ENCODE measurements around the gene CPN2.
A peak's percentile ranks its signal among the peaks of the same experiment; 100 is the strongest.

Gene CPN2

GRCh38 chr3:194333981-194334320 is 17.2 kb downstream of the CPN2 start:
- ATAC-seq (no peak), DNase-seq (no peak)
- H3K27ac Mint-ChIP-seq = no peak overlapping the region
- H3K4me1 Mint-ChIP-seq = peaks cover 4% of the 10 kb centered on the region
- H3K36me3 Mint-ChIP-seq (ENCODE audit: low read depth) = peaks cover 2% of the 10 kb centered on the region
- peak overlapping the region; percentile 65 for H3K4me3 Mint-ChIP-seq
- peaks cover 37% of the 10 kb centered on the region for H3K27me3 Mint-ChIP-seq
- no peaks in the 10 kb centered on the region for H3K9me3 Mint-ChIP-seq

- DNase-seq (peak; percentile 92), ATAC-seq (peak; percentile 92)
- Mint-ChIP-seq H3K27ac (no peak overlapping the region), H3K4me3 (peak overlapping the region; percentile 65), H3K4me1 (peaks cover 4% of the 10 kb centered on the region), H3K27me3 (peaks cover 37% of the 10 kb centered on the region), H3K9me3 (no peaks in the 10 kb centered on the region), H3K36me3 (ENCODE audit: low read depth) (peaks cover 2% of the 10 kb centered on the region)
Measured at GRCh38 chr3:194333212-194333980, 17.7 kb downstream of the CPN2 start.

DNA sequence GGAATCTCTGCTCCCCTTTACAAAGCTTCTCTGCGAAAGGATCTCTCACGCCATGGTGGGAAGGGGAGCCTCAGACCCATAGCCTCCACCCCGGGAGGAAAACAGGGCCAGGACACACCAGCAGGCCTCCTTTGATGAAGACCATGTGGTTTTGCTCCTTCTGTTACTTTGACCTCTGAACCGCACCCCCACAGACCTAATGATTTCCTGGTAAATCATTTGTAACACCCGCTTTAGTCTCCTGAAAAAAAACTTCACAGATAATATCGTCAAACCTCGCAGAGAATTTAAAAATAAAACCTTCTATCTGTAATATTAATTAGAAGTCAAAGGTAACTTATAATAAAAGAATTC is 18.3 kb downstream of the CPN2 start:
- H3K36me3 Mint-ChIP-seq (ENCODE audit: low read depth) = peaks cover 2% of the 10 kb centered on the region
- peaks cover 4% of the 10 kb centered on the region for H3K4me1 Mint-ChIP-seq
- peak overlapping the region; percentile 28 for H3K4me3 Mint-ChIP-seq
- peaks cover 37% of the 10 kb centered on the region for H3K27me3 Mint-ChIP-seq
- ATAC-seq (no peak), DNase-seq (no peak)
- H3K27ac Mint-ChIP-seq = no peak overlapping the region
- no peaks in the 10 kb centered on the region for H3K9me3 Mint-ChIP-seq

DNA sequence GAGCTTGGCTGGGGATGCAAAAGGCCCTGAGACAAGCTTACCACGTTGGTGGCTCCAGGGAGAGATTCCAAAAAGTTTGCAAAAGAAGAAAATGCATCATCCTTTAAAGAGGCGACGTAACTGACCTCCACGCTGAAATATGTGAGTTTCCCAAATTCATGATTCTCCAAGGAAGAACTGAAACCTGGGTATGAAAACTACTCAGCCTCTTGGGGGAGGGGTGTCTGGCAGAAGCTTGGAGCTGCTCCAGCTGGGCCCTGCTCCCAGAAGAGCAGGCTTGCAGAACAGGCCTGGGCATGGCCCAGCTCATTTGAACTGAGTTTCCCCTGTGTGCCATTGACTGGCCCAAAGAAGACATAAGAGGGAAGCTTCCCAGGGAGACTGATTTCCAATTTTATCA is 20.5 kb downstream of the CPN2 start:
- H3K4me3 Mint-ChIP-seq = no peak overlapping the region
- no peaks in the 10 kb centered on the region for H3K9me3 Mint-ChIP-seq
- no peak for DNase-seq
- no peak for ATAC-seq
- H3K4me1 Mint-ChIP-seq = peaks cover 4% of the 10 kb centered on the region
- H3K27me3 Mint-ChIP-seq = peaks cover 29% of the 10 kb centered on the region
- peaks cover 2% of the 10 kb centered on the region for H3K36me3 Mint-ChIP-seq (ENCODE audit: low read depth)
- H3K27ac Mint-ChIP-seq = no peak overlapping the region

- Mint-ChIP-seq H3K36me3 (ENCODE audit: low read depth) (peaks cover 2% of the 10 kb centered on the region), H3K9me3 (no peaks in the 10 kb centered on the region), H3K4me1 (peaks cover 4% of the 10 kb centered on the region), H3K27ac (no peak overlapping the region), H3K27me3 (peaks cover 29% of the 10 kb centered on the region), H3K4me3 (no peak overlapping the region)
- DNase-seq (no peak), ATAC-seq (no peak)
Measured at GRCh38 chr3:194330160-194330559, 21.0 kb downstream of the CPN2 start.

GRCh38 chr3:194329583-194329965 is 21.6 kb downstream of the CPN2 start:
- H3K9me3 Mint-ChIP-seq = no peaks in the 10 kb centered on the region
- no peak overlapping the region for H3K4me3 Mint-ChIP-seq
- peaks cover 29% of the 10 kb centered on the region for H3K27me3 Mint-ChIP-seq
- ATAC-seq (no peak), DNase-seq (no peak)
- peaks cover 2% of the 10 kb centered on the region for H3K36me3 Mint-ChIP-seq (ENCODE audit: low read depth)
- H3K27ac Mint-ChIP-seq = no peak overlapping the region
- H3K4me1 Mint-ChIP-seq = peaks cover 4% of the 10 kb centered on the region

DNA sequence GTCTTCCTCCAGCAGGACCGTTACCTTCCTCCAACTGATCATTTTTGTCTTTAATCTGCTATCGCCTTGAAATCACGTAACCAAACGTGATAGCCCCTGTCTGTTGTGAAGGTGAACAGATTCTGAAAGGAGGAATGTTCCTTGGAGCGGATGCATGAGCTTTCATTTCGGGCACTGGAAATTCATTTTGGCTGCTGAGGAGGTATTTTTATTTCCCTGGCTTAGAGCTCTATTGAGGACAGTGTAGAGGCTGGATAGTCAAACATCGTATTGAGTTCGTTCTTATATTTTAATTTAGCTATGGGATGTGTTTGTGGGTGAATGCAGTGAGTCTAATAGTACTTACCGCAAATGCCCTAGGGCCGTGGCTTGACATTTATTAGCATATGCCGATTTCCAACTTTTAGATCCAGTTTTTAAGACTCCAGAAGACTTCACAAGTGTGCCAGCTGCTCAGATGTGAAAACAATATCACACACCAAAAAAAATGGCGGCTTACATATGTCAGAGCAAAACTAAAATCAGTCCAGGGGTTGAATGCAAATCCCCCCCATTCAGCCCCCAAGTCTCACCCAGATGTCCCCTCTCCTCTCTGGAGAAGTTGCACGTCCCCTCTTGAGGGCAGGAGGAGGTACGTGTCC is 22.1 kb downstream of the CPN2 start:
- H3K36me3 Mint-ChIP-seq (ENCODE audit: low read depth) = peaks cover 2% of the 10 kb centered on the region
- H3K9me3 Mint-ChIP-seq = no peaks in the 10 kb centered on the region
- H3K4me1 Mint-ChIP-seq = peaks cover 4% of the 10 kb centered on the region
- no peak overlapping the region for H3K4me3 Mint-ChIP-seq
- H3K27ac Mint-ChIP-seq = no peak overlapping the region
- DNase-seq (no peak), ATAC-seq (no peak)
- peaks cover 29% of the 10 kb centered on the region for H3K27me3 Mint-ChIP-seq

DNA sequence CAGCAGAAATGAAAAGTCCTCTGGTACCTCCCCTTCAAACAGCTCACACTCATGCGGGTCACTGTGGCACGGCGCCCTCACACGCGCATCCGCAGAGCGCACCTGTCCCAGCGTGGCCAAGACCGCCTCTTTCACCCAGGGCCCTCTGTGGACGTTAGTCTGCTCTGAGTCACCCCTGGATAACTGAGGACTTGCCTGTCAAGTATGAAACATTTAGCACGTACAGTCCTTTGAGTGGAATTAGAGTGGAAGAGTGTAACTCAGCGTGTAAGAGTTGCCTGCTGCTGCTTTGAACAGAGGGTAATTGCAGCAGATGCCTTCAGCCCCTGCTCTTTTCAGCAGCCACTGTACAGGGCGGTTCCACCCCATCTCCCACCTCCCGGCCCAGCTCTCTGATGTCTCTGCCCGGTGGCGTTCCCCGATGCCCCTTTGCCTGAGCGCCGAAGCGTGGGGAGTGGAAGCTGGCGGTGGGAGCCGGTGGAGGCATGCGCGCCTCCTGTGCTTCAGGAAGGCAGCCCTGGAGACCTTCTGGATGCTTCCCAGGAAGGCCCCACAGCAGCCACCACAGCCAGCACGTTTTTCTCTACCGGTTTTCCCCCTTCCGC is 23.0 kb downstream of the CPN2 start:
- Mint-ChIP-seq H3K36me3 (ENCODE audit: low read depth) (peaks cover 2% of the 10 kb centered on the region), H3K27ac (no peak overlapping the region), H3K9me3 (no peaks in the 10 kb centered on the region), H3K4me1 (peaks cover 3% of the 10 kb centered on the region), H3K4me3 (no peak overlapping the region), H3K27me3 (peaks cover 25% of the 10 kb centered on the region)
- no peak for DNase-seq
- peak; percentile 25 for ATAC-seq

DNA sequence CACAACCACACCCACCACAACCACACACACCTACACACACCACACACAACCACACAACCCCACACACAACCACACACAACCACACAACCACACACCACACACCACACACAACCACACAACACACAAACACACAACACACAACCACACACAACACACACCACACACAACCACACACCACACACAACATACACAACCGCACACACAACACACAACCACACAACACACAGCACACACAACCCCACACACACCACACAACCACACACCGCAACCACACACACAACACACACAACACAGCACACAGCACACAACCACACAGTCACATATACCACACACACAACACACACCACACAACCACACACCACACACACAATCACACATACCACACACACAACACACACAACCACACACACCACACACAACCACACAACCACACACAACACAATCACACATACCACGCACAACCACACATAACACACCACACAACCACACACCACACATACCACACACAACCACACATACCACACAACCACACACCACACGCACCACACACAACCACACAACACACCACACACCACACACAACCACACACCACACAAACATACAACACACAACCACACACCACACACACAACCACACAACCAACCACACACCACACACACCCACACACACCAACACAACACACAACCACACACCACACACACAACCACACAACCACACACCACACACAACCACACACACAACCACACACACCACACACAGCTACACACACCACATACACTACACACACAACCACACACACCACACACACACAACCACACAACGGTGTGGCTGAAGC is 23.7 kb downstream of the CPN2 start:
- ATAC-seq = no peak
- Mint-ChIP-seq H3K27ac (no peak overlapping the region), H3K9me3 (no peaks in the 10 kb centered on the region), H3K4me3 (no peak overlapping the region), H3K27me3 (peaks cover 24% of the 10 kb centered on the region), H3K4me1 (peaks cover 6% of the 10 kb centered on the region), H3K36me3 (ENCODE audit: low read depth) (peaks cover 2% of the 10 kb centered on the region)
- no peak for DNase-seq

DNA sequence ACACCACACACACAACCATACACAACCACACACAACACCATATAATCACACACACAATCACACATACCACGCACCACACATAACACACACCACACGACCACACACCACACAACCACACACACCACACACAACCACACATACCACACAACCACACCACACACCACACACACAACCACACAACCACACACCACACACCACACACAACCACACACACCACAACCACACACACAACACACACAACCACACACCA is 24.2 kb downstream of the CPN2 start:
- no peak for ATAC-seq
- peaks cover 2% of the 10 kb centered on the region for H3K36me3 Mint-ChIP-seq (ENCODE audit: low read depth)
- peaks cover 6% of the 10 kb centered on the region for H3K4me1 Mint-ChIP-seq
- DNase-seq = no peak
- no peaks in the 10 kb centered on the region for H3K9me3 Mint-ChIP-seq
- peaks cover 21% of the 10 kb centered on the region for H3K27me3 Mint-ChIP-seq
- no peak overlapping the region for H3K4me3 Mint-ChIP-seq
- H3K27ac Mint-ChIP-seq = no peak overlapping the region

- H3K4me3 Mint-ChIP-seq = no peak overlapping the region
- H3K36me3 Mint-ChIP-seq (ENCODE audit: low read depth) = no peaks in the 10 kb centered on the region
- no peak for ATAC-seq
- DNase-seq = no peak
- no peaks in the 10 kb centered on the region for H3K9me3 Mint-ChIP-seq
- peaks cover 16% of the 10 kb centered on the region for H3K27me3 Mint-ChIP-seq
- H3K27ac Mint-ChIP-seq = no peak overlapping the region
- H3K4me1 Mint-ChIP-seq = peaks cover 6% of the 10 kb centered on the region
Measured at GRCh38 chr3:194326192-194326967, 24.7 kb downstream of the CPN2 start.

GRCh38 chr3:194325424-194326153 is 25.5 kb downstream of the CPN2 start:
- Mint-ChIP-seq H3K9me3 (no peaks in the 10 kb centered on the region), H3K4me1 (peaks cover 6% of the 10 kb centered on the region), H3K4me3 (no peak overlapping the region), H3K27ac (no peak overlapping the region), H3K36me3 (ENCODE audit: low read depth) (no peaks in the 10 kb centered on the region), H3K27me3 (peaks cover 9% of the 10 kb centered on the region)
- ATAC-seq (no peak), DNase-seq (no peak)

DNA sequence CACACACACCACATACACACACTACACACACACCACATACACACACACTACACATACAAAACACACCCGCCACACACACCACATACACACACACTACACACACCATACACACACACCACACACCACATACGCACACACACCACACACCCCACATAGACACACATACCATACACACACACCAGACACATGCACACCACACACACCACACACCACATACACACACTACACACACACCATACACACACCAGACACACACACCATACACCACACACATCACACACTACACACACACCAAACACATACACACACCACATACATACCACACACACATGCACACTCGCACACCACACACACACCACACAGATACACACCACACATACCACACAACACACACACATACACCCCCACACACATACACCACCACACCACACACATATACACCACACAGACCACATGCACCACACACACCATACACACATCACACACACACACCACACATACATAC is 26.3 kb downstream of the CPN2 start:
- Mint-ChIP-seq H3K4me1 (peaks cover 6% of the 10 kb centered on the region), H3K4me3 (no peak overlapping the region), H3K36me3 (ENCODE audit: low read depth) (no peaks in the 10 kb centered on the region), H3K27ac (no peak overlapping the region), H3K27me3 (peaks cover 9% of the 10 kb centered on the region), H3K9me3 (no peaks in the 10 kb centered on the region)
- ATAC-seq = no peak
- DNase-seq = no peak
